Measurements from ENCODE around the gene DPYSL5.
"Not testable (repeated sequence)": the region's sequence is repeated elsewhere in the genome, so short reads cannot be mapped to it uniquely, and the experiment has no call there.

Gene DPYSL5

GRCh38 chr2:26812731-26813130, 35.2 kb upstream of the DPYSL5 start:
- H3K4me3 ChIP-seq (ENCODE audit: low read length, poor library complexity, severe bottlenecking): no peak overlapping the region
- no peaks in the 10 kb centered on the region for H3F3A ChIP-seq (ENCODE audit: low read depth)
- no peak overlapping the region for H3K4me2 ChIP-seq (ENCODE audit: low read depth, low read length, poor library complexity, severe bottlenecking)
- no peaks in the 10 kb centered on the region for H3K27me3 ChIP-seq (ENCODE audit: insufficient read depth, low read length, poor library complexity, severe bottlenecking)
- no peaks in the 10 kb centered on the region for H4K20me1 ChIP-seq (ENCODE audit: insufficient read depth, low read length, poor library complexity, severe bottlenecking)
- no peaks in the 10 kb centered on the region for H3K9me2 ChIP-seq (replicated peaks; ENCODE audit: low read depth, low read length)
- H3K9ac ChIP-seq (ENCODE audit: low read depth, low read length, poor library complexity, severe bottlenecking): no peak overlapping the region
- H2AFZ ChIP-seq (ENCODE audit: low read length): no peak overlapping the region
- H3K9me3 ChIP-seq (ENCODE audit: insufficient read depth, low read depth, low read length): no peaks in the 10 kb centered on the region
- H3K36me3 ChIP-seq (ENCODE audit: insufficient read depth, low read length): no peaks in the 10 kb centered on the region
- TF ChIP-seq CTCF (conservative IDR thresholded peaks at IDR 0.05; ENCODE audit: low read length) (no peak), EZH2phosphoT487 (IDR thresholded peaks at IDR 0.05; ENCODE audit: borderline replicate concordance) (no peak)
- H3K79me2 ChIP-seq (ENCODE audit: insufficient read depth, low read length): no peaks in the 10 kb centered on the region
- no peaks in the 10 kb centered on the region for H3K4me1 ChIP-seq (ENCODE audit: insufficient read depth, low read length, poor library complexity, severe bottlenecking)

- not testable (repeated sequence) for H3K4me3 ChIP-seq (ENCODE audit: low read length, poor library complexity, severe bottlenecking); H3K27me3 ChIP-seq (ENCODE audit: insufficient read depth, low read length, poor library complexity, severe bottlenecking); H3K79me2 ChIP-seq (ENCODE audit: insufficient read depth, low read length); H3K4me1 ChIP-seq (ENCODE audit: insufficient read depth, low read length, poor library complexity, severe bottlenecking); H3K9me3 ChIP-seq (ENCODE audit: insufficient read depth, low read depth, low read length); H3F3A ChIP-seq (ENCODE audit: low read depth); H4K20me1 ChIP-seq (ENCODE audit: insufficient read depth, low read length, poor library complexity, severe bottlenecking); H3K4me2 ChIP-seq (ENCODE audit: low read depth, low read length, poor library complexity, severe bottlenecking); H2AFZ ChIP-seq (ENCODE audit: low read length); H3K9me2 ChIP-seq (replicated peaks; ENCODE audit: low read depth, low read length); H3K36me3 ChIP-seq (ENCODE audit: insufficient read depth, low read length); H3K9ac ChIP-seq (ENCODE audit: low read depth, low read length, poor library complexity, severe bottlenecking)
These were observed 33.7 kb upstream of the DPYSL5 start for GRCh38 chr2:26814072-26814765.

GRCh38 chr2:26816893-26817292, 31.0 kb upstream of the DPYSL5 start:
- no peaks in the 10 kb centered on the region for H3K4me1 ChIP-seq (ENCODE audit: insufficient read depth, low read length, poor library complexity, severe bottlenecking)
- no peaks in the 10 kb centered on the region for H4K20me1 ChIP-seq (ENCODE audit: insufficient read depth, low read length, poor library complexity, severe bottlenecking)
- no peaks in the 10 kb centered on the region for H3K36me3 ChIP-seq (ENCODE audit: insufficient read depth, low read length)
- H3K9ac ChIP-seq (ENCODE audit: low read depth, low read length, poor library complexity, severe bottlenecking): no peak overlapping the region
- no peaks in the 10 kb centered on the region for H3K79me2 ChIP-seq (ENCODE audit: insufficient read depth, low read length)
- H3K4me3 ChIP-seq (ENCODE audit: low read length, poor library complexity, severe bottlenecking): no peak overlapping the region
- no peak overlapping the region for H3K4me2 ChIP-seq (ENCODE audit: low read depth, low read length, poor library complexity, severe bottlenecking)
- H3K9me3 ChIP-seq (ENCODE audit: insufficient read depth, low read depth, low read length): no peaks in the 10 kb centered on the region
- TF ChIP-seq EZH2phosphoT487 (IDR thresholded peaks at IDR 0.05; ENCODE audit: borderline replicate concordance) (no peak), CTCF (conservative IDR thresholded peaks at IDR 0.05; ENCODE audit: low read length) (no peak)
- no peaks in the 10 kb centered on the region for H3F3A ChIP-seq (ENCODE audit: low read depth)
- no peak overlapping the region for H2AFZ ChIP-seq (ENCODE audit: low read length)
- no peaks in the 10 kb centered on the region for H3K9me2 ChIP-seq (replicated peaks; ENCODE audit: low read depth, low read length)
- no peaks in the 10 kb centered on the region for H3K27me3 ChIP-seq (ENCODE audit: insufficient read depth, low read length, poor library complexity, severe bottlenecking)

GRCh38 chr2:26818255-26818654, 29.7 kb upstream of the DPYSL5 start:
- Histone ChIP-seq H3K4me3 (ENCODE audit: low read length, poor library complexity, severe bottlenecking) (no peak overlapping the region), H3K4me1 (ENCODE audit: insufficient read depth, low read length, poor library complexity, severe bottlenecking) (no peaks in the 10 kb centered on the region), H2AFZ (ENCODE audit: low read length) (no peak overlapping the region), H3K4me2 (ENCODE audit: low read depth, low read length, poor library complexity, severe bottlenecking) (no peak overlapping the region), H3K9ac (ENCODE audit: low read depth, low read length, poor library complexity, severe bottlenecking) (no peak overlapping the region), H3K9me3 (ENCODE audit: insufficient read depth, low read depth, low read length) (no peaks in the 10 kb centered on the region), H3F3A (ENCODE audit: low read depth) (no peaks in the 10 kb centered on the region), H3K36me3 (ENCODE audit: insufficient read depth, low read length) (no peaks in the 10 kb centered on the region), H3K27me3 (ENCODE audit: insufficient read depth, low read length, poor library complexity, severe bottlenecking) (no peaks in the 10 kb centered on the region), H4K20me1 (ENCODE audit: insufficient read depth, low read length, poor library complexity, severe bottlenecking) (no peaks in the 10 kb centered on the region), H3K79me2 (ENCODE audit: insufficient read depth, low read length) (no peaks in the 10 kb centered on the region), H3K9me2 (replicated peaks; ENCODE audit: low read depth, low read length) (no peaks in the 10 kb centered on the region)
- no peak for TF ChIP-seq CTCF (conservative IDR thresholded peaks at IDR 0.05; ENCODE audit: low read length)
- TF ChIP-seq EZH2phosphoT487 (IDR thresholded peaks at IDR 0.05; ENCODE audit: borderline replicate concordance): no peak
